Endothelial cell of umbilical vein (primary cell): Measurements from ENCODE around the gene DNHD1.

Experiments used
- EZH2 ChIP-seq: IDR thresholded peaks from 2 replicates; pipeline ENCODE4 v1.6.1; 2012; ENCODE audit warnings: borderline replicate concordance, low read depth, mild to moderate bottlenecking, moderate library complexity, low read length, inconsistent platforms; ENCODE audit not compliant: severe bottlenecking
- FOS ChIP-seq: IDR thresholded peaks from 2 replicates; pipeline ENCODE4 v1.6.1; 2011; ENCODE audit warnings: mild to moderate bottlenecking, low read length, moderate library complexity, borderline replicate concordance; ENCODE audit not compliant: insufficient read depth
- POLR2A ChIP-seq: IDR thresholded peaks from 2 replicates; pipeline ENCODE4 v1.6.1; 2012; ENCODE audit warnings: low read depth, mild to moderate bottlenecking, control low read depth, low read length
- POLR2AphosphoS5 ChIP-seq: IDR thresholded peaks from 2 replicates; pipeline ENCODE4 v1.6.1; 2012; ENCODE audit warnings: low read depth, mild to moderate bottlenecking, control low read depth, low read length, moderate library complexity; ENCODE audit not compliant: insufficient read depth
- TF ChIP-seq, protein P1 (sequence below), 2 donors: IDR thresholded peaks; 1 replicate in 1 of 2; 2 replicates in 1 of 2; pipeline ENCODE4 v1.5.1; 2011; ENCODE audit warnings: low read length in 2 of 2, mild to moderate bottlenecking in 2 of 2, moderate library complexity in 2 of 2, control low read depth in 1 of 2, inconsistent platforms in 1 of 2, low read depth in 1 of 2; ENCODE audit not compliant: insufficient read depth in 1 of 2; ENCODE audit errors: extremely low read depth in 1 of 2
- TF ChIP-seq, protein P2 (sequence below): IDR thresholded peaks from 2 replicates; pipeline ENCODE4 v1.6.1; 2011; ENCODE audit not compliant: insufficient read depth, insufficient read length

GRCh38 chr11:6498544-6498943 lies 1.5 kb downstream of the DNHD1 start:
- TF ChIP-seq EZH2 (no peak), POLR2A (no peak), FOS (no peak), POLR2AphosphoS5 (no peak)
- TF ChIP-seq, protein P1, sequence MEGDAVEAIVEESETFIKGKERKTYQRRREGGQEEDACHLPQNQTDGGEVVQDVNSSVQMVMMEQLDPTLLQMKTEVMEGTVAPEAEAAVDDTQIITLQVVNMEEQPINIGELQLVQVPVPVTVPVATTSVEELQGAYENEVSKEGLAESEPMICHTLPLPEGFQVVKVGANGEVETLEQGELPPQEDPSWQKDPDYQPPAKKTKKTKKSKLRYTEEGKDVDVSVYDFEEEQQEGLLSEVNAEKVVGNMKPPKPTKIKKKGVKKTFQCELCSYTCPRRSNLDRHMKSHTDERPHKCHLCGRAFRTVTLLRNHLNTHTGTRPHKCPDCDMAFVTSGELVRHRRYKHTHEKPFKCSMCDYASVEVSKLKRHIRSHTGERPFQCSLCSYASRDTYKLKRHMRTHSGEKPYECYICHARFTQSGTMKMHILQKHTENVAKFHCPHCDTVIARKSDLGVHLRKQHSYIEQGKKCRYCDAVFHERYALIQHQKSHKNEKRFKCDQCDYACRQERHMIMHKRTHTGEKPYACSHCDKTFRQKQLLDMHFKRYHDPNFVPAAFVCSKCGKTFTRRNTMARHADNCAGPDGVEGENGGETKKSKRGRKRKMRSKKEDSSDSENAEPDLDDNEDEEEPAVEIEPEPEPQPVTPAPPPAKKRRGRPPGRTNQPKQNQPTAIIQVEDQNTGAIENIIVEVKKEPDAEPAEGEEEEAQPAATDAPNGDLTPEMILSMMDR (IDR thresholded peaks at IDR 0.05; ENCODE audit: extremely low read depth in 1 of 2, insufficient read depth in 1 of 2, low read depth in 1 of 2, low read length in 2 of 2), result no peak
- TF ChIP-seq, protein P2, sequence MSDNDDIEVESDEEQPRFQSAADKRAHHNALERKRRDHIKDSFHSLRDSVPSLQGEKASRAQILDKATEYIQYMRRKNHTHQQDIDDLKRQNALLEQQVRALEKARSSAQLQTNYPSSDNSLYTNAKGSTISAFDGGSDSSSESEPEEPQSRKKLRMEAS, result no peak
